ENCODE measurements around the gene PPA1. TPM values are rescaled to one million over a fixed set of nuclear protein-coding genes. Genes with fewer than 3 reads are reported as not detected.
"Not testable (repeated sequence)": the region's sequence is repeated elsewhere in the genome, so short reads cannot be mapped to it uniquely, and the experiment has no call there.

The PPA1 gene
- total RNA-seq, 1 experiment from 2014 or later: 234 TPM

DNA sequence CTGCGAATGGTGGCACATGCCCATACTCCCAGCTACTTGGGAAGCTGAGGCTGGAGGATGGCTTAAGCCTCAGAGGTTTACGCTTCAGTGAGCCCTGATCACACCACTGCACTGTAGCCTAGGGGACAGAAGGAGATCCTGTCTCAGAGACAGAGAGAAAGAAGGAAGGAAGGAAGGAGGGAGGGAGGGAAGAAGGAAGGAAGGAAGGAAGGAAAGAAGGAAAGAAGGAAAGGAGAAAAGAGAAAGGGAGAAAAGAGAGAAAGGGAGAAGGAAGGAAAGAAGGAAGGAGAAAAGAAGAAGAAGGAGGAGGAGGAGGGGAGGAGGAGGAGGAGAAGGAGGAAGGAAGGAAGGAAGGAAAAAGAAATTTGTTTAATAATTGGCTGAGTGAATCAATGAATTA is 49.9 kb downstream of the PPA1 start:
- no peak overlapping the region for H2AFZ ChIP-seq (ENCODE audit: low read depth, low read length, poor library complexity, severe bottlenecking)
- BruUV-seq (replicated peaks): no TSS peak
- no peaks in the 10 kb centered on the region for H3K9me2 ChIP-seq (ENCODE audit: insufficient read depth)
- intact Hi-C loops (cut with micrococcal nuclease): no loop called here
- ChIA-PET CTCF (no interaction called here), RAD21 (ENCODE audit: low non-redundant PET in 1 of 2, low total read pairs in 2 of 2, uncharacterized antibody in 2 of 2, unreplicated experiment in 2 of 2) (no interaction called here), POLR2A (interaction anchor here (1.6 kb wide), 1 partner anchor 13 kb away, joined by 5 read pairs; the partner anchor contains the start of gene SAR1A)
- no peaks in the 10 kb centered on the region for H4K20me1 ChIP-seq (ENCODE audit: insufficient read depth)
- no peak overlapping the region for H3K27ac ChIP-seq (ENCODE audit: low read depth, low read length)
- ATAC-seq (no peak), DNase-seq (ENCODE audit: low read depth, low spot score) (no peak)
- no peak overlapping the region for H3K4me2 ChIP-seq (ENCODE audit: low read length)
- H3K4me3 ChIP-seq (replicated peaks in 1 of 2; ENCODE audit: low read depth in 1 of 2, low read length in 2 of 2): no peak overlapping the region
- no peaks in the 10 kb centered on the region for H3K9me3 ChIP-seq (ENCODE audit: control insufficient read depth in 1 of 2, insufficient read depth in 1 of 2, low read depth in 1 of 2, low read length in 2 of 2)
- H3K9ac ChIP-seq (ENCODE audit: low read length): no peak overlapping the region
- no peaks in the 10 kb centered on the region for H3K4me1 ChIP-seq (ENCODE audit: control insufficient read depth in 1 of 2, insufficient read depth in 2 of 2, low read length in 2 of 2)
- no peak for TF ChIP-seq POLR2AphosphoS5 (IDR thresholded peaks at IDR 0.05; ENCODE audit: low read depth, low read length)
- TF ChIP-seq, protein P1, sequence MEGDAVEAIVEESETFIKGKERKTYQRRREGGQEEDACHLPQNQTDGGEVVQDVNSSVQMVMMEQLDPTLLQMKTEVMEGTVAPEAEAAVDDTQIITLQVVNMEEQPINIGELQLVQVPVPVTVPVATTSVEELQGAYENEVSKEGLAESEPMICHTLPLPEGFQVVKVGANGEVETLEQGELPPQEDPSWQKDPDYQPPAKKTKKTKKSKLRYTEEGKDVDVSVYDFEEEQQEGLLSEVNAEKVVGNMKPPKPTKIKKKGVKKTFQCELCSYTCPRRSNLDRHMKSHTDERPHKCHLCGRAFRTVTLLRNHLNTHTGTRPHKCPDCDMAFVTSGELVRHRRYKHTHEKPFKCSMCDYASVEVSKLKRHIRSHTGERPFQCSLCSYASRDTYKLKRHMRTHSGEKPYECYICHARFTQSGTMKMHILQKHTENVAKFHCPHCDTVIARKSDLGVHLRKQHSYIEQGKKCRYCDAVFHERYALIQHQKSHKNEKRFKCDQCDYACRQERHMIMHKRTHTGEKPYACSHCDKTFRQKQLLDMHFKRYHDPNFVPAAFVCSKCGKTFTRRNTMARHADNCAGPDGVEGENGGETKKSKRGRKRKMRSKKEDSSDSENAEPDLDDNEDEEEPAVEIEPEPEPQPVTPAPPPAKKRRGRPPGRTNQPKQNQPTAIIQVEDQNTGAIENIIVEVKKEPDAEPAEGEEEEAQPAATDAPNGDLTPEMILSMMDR (IDR thresholded peaks at IDR 0.05 in 2 of 3, conservative IDR thresholded peaks at IDR 0.05 in 1 of 3; ENCODE audit: borderline replicate concordance in 1 of 3, insufficient read depth in 1 of 3, low read depth in 2 of 3, low read length in 2 of 3): no peak
- TF ChIP-seq RAD21 (IDR thresholded peaks at IDR 0.05; ENCODE audit: low read depth): no peak
- TF ChIP-seq, protein P2, sequence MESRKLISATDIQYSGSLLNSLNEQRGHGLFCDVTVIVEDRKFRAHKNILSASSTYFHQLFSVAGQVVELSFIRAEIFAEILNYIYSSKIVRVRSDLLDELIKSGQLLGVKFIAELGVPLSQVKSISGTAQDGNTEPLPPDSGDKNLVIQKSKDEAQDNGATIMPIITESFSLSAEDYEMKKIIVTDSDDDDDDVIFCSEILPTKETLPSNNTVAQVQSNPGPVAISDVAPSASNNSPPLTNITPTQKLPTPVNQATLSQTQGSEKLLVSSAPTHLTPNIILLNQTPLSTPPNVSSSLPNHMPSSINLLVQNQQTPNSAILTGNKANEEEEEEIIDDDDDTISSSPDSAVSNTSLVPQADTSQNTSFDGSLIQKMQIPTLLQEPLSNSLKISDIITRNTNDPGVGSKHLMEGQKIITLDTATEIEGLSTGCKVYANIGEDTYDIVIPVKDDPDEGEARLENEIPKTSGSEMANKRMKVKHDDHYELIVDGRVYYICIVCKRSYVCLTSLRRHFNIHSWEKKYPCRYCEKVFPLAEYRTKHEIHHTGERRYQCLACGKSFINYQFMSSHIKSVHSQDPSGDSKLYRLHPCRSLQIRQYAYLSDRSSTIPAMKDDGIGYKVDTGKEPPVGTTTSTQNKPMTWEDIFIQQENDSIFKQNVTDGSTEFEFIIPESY (IDR thresholded peaks at IDR 0.05; ENCODE audit: extremely low read depth, insufficient replicate concordance, low read length): no peak
- no peak for TF ChIP-seq EZH2 (IDR thresholded peaks at IDR 0.05)
- TF ChIP-seq SRF (IDR thresholded peaks at IDR 0.05; ENCODE audit: low read depth): no peak
- no peak for TF ChIP-seq SP1 (IDR thresholded peaks at IDR 0.05; ENCODE audit: low read depth)
- TF ChIP-seq MAX (IDR thresholded peaks at IDR 0.05): no peak
- TF ChIP-seq ZNF274 (IDR thresholded peaks at IDR 0.05; ENCODE audit: low read depth, low read length): no peak
- no peak for TF ChIP-seq FOSL1 (IDR thresholded peaks at IDR 0.05; ENCODE audit: low read depth)
- no peak for TF ChIP-seq TCF7L2 (IDR thresholded peaks at IDR 0.05; ENCODE audit: borderline replicate concordance, extremely low read depth, insufficient read depth, insufficient read length)
- TF ChIP-seq YY1 (IDR thresholded peaks at IDR 0.05; ENCODE audit: extremely low read depth, insufficient replicate concordance, low read depth, low read length): no peak
- TF ChIP-seq SIN3A (IDR thresholded peaks at IDR 0.05; ENCODE audit: low read depth): no peak
- TF ChIP-seq ZFX (IDR thresholded peaks at IDR 0.05): no peak
- no peak for TF ChIP-seq JUND (IDR thresholded peaks at IDR 0.05)
- no peak for TF ChIP-seq EZH2phosphoT487 (IDR thresholded peaks at IDR 0.05; ENCODE audit: borderline replicate concordance)
- no peak for TF ChIP-seq CEBPB (IDR thresholded peaks at IDR 0.05; ENCODE audit: low read depth)
- no peak for TF ChIP-seq ATF3 (IDR thresholded peaks at IDR 0.05)
- TF ChIP-seq POLR2A (IDR thresholded peaks at IDR 0.05; ENCODE audit: borderline replicate concordance, extremely low read depth, insufficient read depth, insufficient read length): no peak
- no peaks in the 10 kb centered on the region for H3K79me2 ChIP-seq (ENCODE audit: insufficient read depth, low read length)
- H3K27me3 ChIP-seq (ENCODE audit: insufficient read depth, low read length): peaks cover 13% of the 10 kb centered on the region
- H3K36me3 ChIP-seq (ENCODE audit: control insufficient read depth in 1 of 2, insufficient read depth in 2 of 2, low read length in 2 of 2): no peaks in the 10 kb centered on the region

GRCh38 chr10:70179209-70179608 is 54.0 kb downstream of the PPA1 start:
- CTCF ChIA-PET; H2AFZ ChIP-seq (ENCODE audit: low read depth, low read length, poor library complexity, severe bottlenecking); H3K4me3 ChIP-seq (replicated peaks in 1 of 2; ENCODE audit: low read depth in 1 of 2, low read length in 2 of 2); H3K4me1 ChIP-seq (ENCODE audit: control insufficient read depth in 1 of 2, insufficient read depth in 2 of 2, low read length in 2 of 2); H4K20me1 ChIP-seq (ENCODE audit: insufficient read depth); H3K79me2 ChIP-seq (ENCODE audit: insufficient read depth, low read length); RAD21 ChIA-PET (ENCODE audit: low non-redundant PET in 1 of 2, low total read pairs in 2 of 2, uncharacterized antibody in 2 of 2, unreplicated experiment in 2 of 2); H3K4me2 ChIP-seq (ENCODE audit: low read length); H3K9me3 ChIP-seq (ENCODE audit: control insufficient read depth in 1 of 2, insufficient read depth in 1 of 2, low read depth in 1 of 2, low read length in 2 of 2); BruUV-seq (replicated peaks); H3K36me3 ChIP-seq (ENCODE audit: control insufficient read depth in 1 of 2, insufficient read depth in 2 of 2, low read length in 2 of 2); H3K27ac ChIP-seq (ENCODE audit: low read depth, low read length); DNase-seq (ENCODE audit: low read depth, low spot score); H3K9me2 ChIP-seq (ENCODE audit: insufficient read depth); ATAC-seq; intact Hi-C loops (cut with micrococcal nuclease); H3K27me3 ChIP-seq (ENCODE audit: insufficient read depth, low read length); POLR2A ChIA-PET; H3K9ac ChIP-seq (ENCODE audit: low read length): not testable (repeated sequence)

All from HCT116 (cell line).